DOHH2 (cell line): ENCODE measurements around the gene C1QL2.

Experiments used
- H3F3A ChIP-seq: fragments of 200-600 bp; sonication (generic), shearing (Covaris generic); 2 replicates; pipeline ENCODE4 v1.6.0; 2016; ENCODE audit warnings: antibody characterized with exemption, mild to moderate bottlenecking; ENCODE audit not compliant: control insufficient read depth, insufficient read depth
- H3K27ac ChIP-seq: fragments of 200-600 bp; sonication (generic); 2 replicates; pipeline ENCODE4 v1.5.1; 2014; ENCODE audit warnings: low read depth, mild to moderate bottlenecking, low read length, moderate library complexity
- H3K27me3 ChIP-seq: fragments of 200-600 bp; sonication (generic); 2 replicates; pipeline ENCODE4 v1.6.1; 2014; ENCODE audit warnings: mild to moderate bottlenecking, low read length, mixed read lengths; ENCODE audit not compliant: control insufficient read depth
- H3K36me3 ChIP-seq: fragments of 200-600 bp; sonication (generic); 2 replicates; pipeline ENCODE4 v1.6.1; 2014; ENCODE audit warnings: mild to moderate bottlenecking, low read length, moderate library complexity, mixed read lengths; ENCODE audit not compliant: control insufficient read depth
- H3K4me1 ChIP-seq: fragments of 200-600 bp; sonication (generic); 2 replicates; pipeline ENCODE4 v1.6.1; 2014; ENCODE audit warnings: mild to moderate bottlenecking, low read length, mixed read lengths; ENCODE audit not compliant: control insufficient read depth
- H3K4me2 ChIP-seq: fragments of 200-600 bp; sonication (generic); 2 replicates; pipeline ENCODE4 v1.6.0; 2014; ENCODE audit warnings: mild to moderate bottlenecking, low read length, moderate library complexity
- H3K4me3 ChIP-seq: fragments of 200-600 bp; sonication (generic); 2 replicates; pipeline ENCODE4 v1.5.1; 2014; ENCODE audit warnings: mild to moderate bottlenecking, low read length, mixed read lengths
- H3K79me2 ChIP-seq: fragments of 200-600 bp; sonication (generic); 2 replicates; pipeline ENCODE4 v1.6.1; 2014; ENCODE audit warnings: mild to moderate bottlenecking, low read length, mixed read lengths; ENCODE audit not compliant: control insufficient read depth
- H3K9me2 ChIP-seq: fragments of 200-600 bp; sonication (generic); replicated peaks from 2 replicates; pipeline ENCODE4 v1.6.1; 2014; ENCODE audit warnings: mild to moderate bottlenecking, low read length, mixed read lengths; ENCODE audit not compliant: control insufficient read depth
- H3K9me3 ChIP-seq: fragments of 200-600 bp; sonication (generic); 2 replicates; pipeline ENCODE4 v1.6.1; 2014; ENCODE audit warnings: antibody characterized with exemption, low read length, mixed read lengths; ENCODE audit not compliant: control insufficient read depth, insufficient read depth
- H4K20me1 ChIP-seq: fragments of 200-600 bp; sonication (generic); 2 replicates; pipeline ENCODE4 v1.6.0; 2014; ENCODE audit warnings: low read depth, mild to moderate bottlenecking, antibody characterized with exemption, low read length, moderate library complexity; ENCODE audit not compliant: control insufficient read depth, insufficient read depth
- CTCF ChIP-seq: fragments of 200-600 bp; sonication (generic); IDR thresholded peaks from one replicate; pipeline ENCODE4 v1.5.1; 2014; ENCODE audit warnings: antibody characterized with exemption, mild to moderate bottlenecking, low read depth, low read length; ENCODE audit not compliant: poor library complexity, severe bottlenecking
- EZH2phosphoT487 ChIP-seq: fragments of 200-600 bp; sonication (generic); IDR thresholded peaks from 2 replicates; pipeline ENCODE4 v1.6.1; 2017; ENCODE audit warnings: borderline replicate concordance, mild to moderate bottlenecking, antibody characterized with exemption, low read length, moderate library complexity, mixed read lengths

The C1QL2 gene

GRCh38 chr2:119201815-119202214 lies 43.3 kb upstream of the C1QL2 start:
- no peaks in the 10 kb centered on the region for H4K20me1 ChIP-seq
- H3K27ac ChIP-seq = no peak overlapping the region
- TF ChIP-seq EZH2phosphoT487 = no peak
- TF ChIP-seq CTCF = no peak

DNA sequence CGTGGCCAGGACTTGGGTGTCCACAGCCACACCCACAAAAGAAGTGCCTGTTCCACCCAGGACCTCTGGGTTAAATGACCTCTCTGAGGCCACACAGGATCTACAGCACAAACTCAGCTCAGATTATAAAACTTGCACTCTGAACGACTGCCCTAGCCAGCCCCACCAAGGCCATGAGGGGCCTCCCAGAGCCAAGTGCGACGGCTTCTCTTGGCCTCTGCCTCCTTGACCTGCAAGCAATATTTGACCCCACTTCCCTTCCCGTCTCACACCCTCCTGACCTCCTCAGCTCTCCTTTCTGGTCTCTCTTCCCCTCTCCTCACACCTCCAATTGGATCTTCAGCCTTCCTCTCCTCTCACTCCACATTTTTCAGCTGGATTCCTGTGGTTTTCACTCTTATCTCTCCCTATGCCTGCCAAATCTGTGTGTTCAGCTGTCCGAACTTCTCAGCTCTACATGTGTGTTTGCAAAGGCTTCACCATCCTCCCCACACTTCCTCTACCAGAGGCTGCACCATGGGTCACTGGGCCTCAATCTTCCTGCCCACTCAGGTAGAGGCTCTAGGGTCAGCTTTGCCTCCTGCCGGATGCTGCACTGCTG lies 39.8 kb upstream of the C1QL2 start:
- Histone ChIP-seq H3K4me2 (no peak overlapping the region), H4K20me1 (no peaks in the 10 kb centered on the region)

More at GRCh38 chr2:119201815-119202214, 43.3 kb upstream of the C1QL2 start:
- Histone ChIP-seq H3F3A (no peaks in the 10 kb centered on the region), H3K4me2 (no peak overlapping the region), H3K9me2 (no peaks in the 10 kb centered on the region), H3K27me3 (no peaks in the 10 kb centered on the region), H3K4me3 (no peak overlapping the region), H3K79me2 (no peaks in the 10 kb centered on the region), H3K36me3 (no peaks in the 10 kb centered on the region), H3K4me1 (no peaks in the 10 kb centered on the region), H3K9me3 (no peaks in the 10 kb centered on the region)

GRCh38 chr2:119197529-119198239 lies 39.1 kb upstream of the C1QL2 start:
- H3K27me3 ChIP-seq = 0 out of 2 replicates have a peak, but pooled peaks cover 3% of the 10 kb centered on the region
- H3F3A ChIP-seq = no peaks in the 10 kb centered on the region
- no peaks in the 10 kb centered on the region for H3K9me3 ChIP-seq
- no peak overlapping the region for H3K4me3 ChIP-seq
- no peaks in the 10 kb centered on the region for H3K36me3 ChIP-seq
- H3K4me1 ChIP-seq = no peaks in the 10 kb centered on the region
- H3K4me2 ChIP-seq = no peak overlapping the region
- H4K20me1 ChIP-seq = no peaks in the 10 kb centered on the region
- no peaks in the 10 kb centered on the region for H3K79me2 ChIP-seq
- H3K9me2 ChIP-seq = no peaks in the 10 kb centered on the region
- no peak overlapping the region for H3K27ac ChIP-seq
- TF ChIP-seq EZH2phosphoT487 (no peak), CTCF (no peak)

More for the DNA sequence above, 39.8 kb upstream of the C1QL2 start:
- H3K9me2 ChIP-seq = no peaks in the 10 kb centered on the region
- H3K4me3 ChIP-seq = no peak overlapping the region
- H3K4me1 ChIP-seq = no peaks in the 10 kb centered on the region
- TF ChIP-seq EZH2phosphoT487 (no peak), CTCF (no peak)
- H3F3A ChIP-seq = no peaks in the 10 kb centered on the region
- no peaks in the 10 kb centered on the region for H3K9me3 ChIP-seq
- no peaks in the 10 kb centered on the region for H3K79me2 ChIP-seq
- no peaks in the 10 kb centered on the region for H3K36me3 ChIP-seq
- H3K27me3 ChIP-seq = 0 out of 2 replicates have a peak, but pooled peaks cover 3% of the 10 kb centered on the region
- H3K27ac ChIP-seq = no peak overlapping the region
